ENCODE measurements around the gene ARSB. TPM values are rescaled to one million over a fixed set of nuclear protein-coding genes. Genes with fewer than 3 reads are reported as not detected.

The ARSB gene
- total and polyA plus RNA-seq, 9 of the 15 experiments (the other 6 are each of a cell fraction or from before 2014, with no cell fraction given) = 0.52 to 4.6 (median 2.4) TPM

GRCh38 chr5:78881884-78882283 lies 103.2 kb downstream of the ARSB start:
- H3K27me3 ChIP-seq (ENCODE audit: control insufficient read depth in 2 of 2, insufficient read depth in 2 of 2, low read length in 2 of 2) = no peaks in the 10 kb centered on the region
- WGBS (ENCODE audit: insufficient coverage, low coverage, missing lambda C conversion rate) = 18% methylated on average over 3 of the region's 3 CpGs
- H3K9ac ChIP-seq (ENCODE audit: insufficient read depth in 1 of 2, low read depth in 2 of 2, low read length in 2 of 2) = no peak overlapping the region
- FAIRE-seq (no peak), ATAC-seq (no peak), DNase-seq (ENCODE audit: extremely low read depth in 1 of 4, low spot score in 3 of 4) (no peak)
- H3K4me3 ChIP-seq = no peak overlapping the region
- H3K4me1 ChIP-seq (replicated peaks in 1 of 2; ENCODE audit: control insufficient read depth in 2 of 2, insufficient read depth in 2 of 2, low read length in 2 of 2) = no peaks in the 10 kb centered on the region
- no peaks in the 10 kb centered on the region for H4K20me1 ChIP-seq (replicated peaks; ENCODE audit: control insufficient read depth, insufficient read depth, low read length)
- no TSS peak for BruUV-seq (replicated peaks)
- no peak overlapping the region for H3K4me2 ChIP-seq (ENCODE audit: insufficient read depth, low read length)
- no peaks in the 10 kb centered on the region for H3K9me1 ChIP-seq (ENCODE audit: control insufficient read depth, insufficient read depth, low read length)
- TF ChIP-seq ZFP1 (CRISPR knock-in tag; IDR thresholded peaks at IDR 0.05) = no peak
- no peak for TF ChIP-seq ATF7 (IDR thresholded peaks at IDR 0.05)
- no peak for TF ChIP-seq E4F1 (CRISPR knock-in tag; IDR thresholded peaks at IDR 0.05; ENCODE audit: borderline replicate concordance)
- TF ChIP-seq ZBTB2 (IDR thresholded peaks at IDR 0.05) = no peak
- TF ChIP-seq ZNF134 (CRISPR knock-in tag; conservative IDR thresholded peaks at IDR 0.05) = no peak
- no peak for TF ChIP-seq PHF20 (IDR thresholded peaks at IDR 0.05; ENCODE audit: partially characterized antibody)
- TF ChIP-seq CC2D1A (IDR thresholded peaks at IDR 0.05) = no peak
- POLR2A ChIA-PET = no interaction called here
- intact Hi-C loops (cut with micrococcal nuclease) (loop anchor here (10.0 kb wide), 1 partner anchor 227 kb away; no protein-coding TSS in a partner anchor), in situ Hi-C loops (cut with MboI) (no loop called here)
- CTCF ChIA-PET (ENCODE audit: low intra/inter-chr PET ratio) = no interaction called here
- H3K79me2 ChIP-seq (ENCODE audit: control insufficient read depth, insufficient read depth, low read length) = no peaks in the 10 kb centered on the region
- no peaks in the 10 kb centered on the region for H3K36me3 ChIP-seq (ENCODE audit: control insufficient read depth, insufficient read depth, low read length)
- no peak overlapping the region for H2AFZ ChIP-seq (ENCODE audit: low read depth, low read length)
- no peaks in the 10 kb centered on the region for H3K9me3 ChIP-seq (replicated peaks; ENCODE audit: control insufficient read depth, insufficient read depth, low read depth, low read length)
- no peak overlapping the region for H3K27ac ChIP-seq (ENCODE audit: extremely low read depth, low read depth, low read length)

All from K562 (cell line).